Smooth muscle cell (in vitro differentiated cells): ENCODE results near the gene SLC49A4. TPM values are rescaled to one million over a fixed set of nuclear protein-coding genes. Genes with fewer than 3 reads are reported as not detected.

ENCODE experiments used
- DNase-seq: peaks from one replicate; lab custom pipeline; 2025; ENCODE audit not compliant: unreplicated experiment; lab: John Stamatoyannopoulos, UW
- H2AFZ ChIP-seq: fragments of 200-600 bp; sonication (generic); 2 replicates; pipeline ENCODE4 v1.6.0; 2016; ENCODE audit warnings: antibody characterized with exemption, low read depth, mild to moderate bottlenecking
- H3F3A ChIP-seq: fragments of 200-600 bp; sonication (generic); 2 replicates; pipeline ENCODE4 v1.6.0; 2017; ENCODE audit warnings: antibody characterized with exemption, low read depth
- H3K27ac ChIP-seq: fragments of 200-600 bp; sonication (generic); 2 replicates; pipeline ENCODE4 v1.5.1; 2016; ENCODE audit warnings: low read depth, mild to moderate bottlenecking
- H3K27me3 ChIP-seq: fragments of 200-600 bp; sonication (generic); 2 replicates; pipeline ENCODE4 v1.6.1; 2016; ENCODE audit warnings: low read depth, mild to moderate bottlenecking
- H3K36me3 ChIP-seq: fragments of 200-600 bp; sonication (generic); 2 replicates; pipeline ENCODE4 v1.5.1; 2016; ENCODE audit warnings: low read depth
- H3K4me1 ChIP-seq: fragments of 200-600 bp; sonication (generic); 2 replicates; pipeline ENCODE4 v1.5.1; 2016; ENCODE audit warnings: low read depth
- H3K4me2 ChIP-seq: fragments of 200-600 bp; sonication (generic); 2 replicates; pipeline ENCODE4 v1.6.0; 2016; ENCODE audit warnings: mild to moderate bottlenecking
- H3K4me3 ChIP-seq: fragments of 200-600 bp; sonication (generic); 2 replicates; pipeline ENCODE4 v1.5.1; 2016; ENCODE audit warnings: mild to moderate bottlenecking
- H3K79me2 ChIP-seq: fragments of 200-600 bp; sonication (generic); 2 replicates; pipeline ENCODE4 v1.6.0; 2016; ENCODE audit warnings: low read depth, mild to moderate bottlenecking
- H3K9ac ChIP-seq: fragments of 200-600 bp; sonication (generic); 2 replicates; pipeline ENCODE4 v1.6.0; 2016; ENCODE audit warnings: low read depth
- H3K9me3 ChIP-seq: fragments of 200-600 bp; sonication (generic); replicated peaks from 2 replicates; pipeline ENCODE4 v1.5.1; 2016; ENCODE audit warnings: low read depth
- H4K20me1 ChIP-seq: fragments of 200-600 bp; sonication (generic); 2 replicates; pipeline ENCODE4 v1.6.0; 2016; ENCODE audit warnings: low read depth
- WGBS: methylation state at CpG from one replicate; pipeline ENCODE4 v1.1.7; 2016; ENCODE audit warnings: low lambda C conversion rate; 5-methylcytosine and 5-hydroxymethylcytosine counted together
- polyA plus RNA-seq: library from polyadenylated mRNA; unstranded; fragments of >200 nt; fragmentation: Nextera tagmentation; extraction: Ambion mirVana; gene quantifications from 2 replicates; pipeline ENCODE4 v1.2.1, GENCODE V29; 2016
- total RNA-seq: library from RNA; depleted of rRNA; stranded (reverse); fragments of >200 nt; gene quantifications from 2 replicates; pipeline ENCODE4 v1.2.3, GENCODE V29; 2014
- TF ChIP-seq, protein P1 (sequence below): fragments of 200-600 bp; sonication (generic); IDR thresholded peaks from 2 replicates; pipeline ENCODE4 v1.5.1; 2017; ENCODE audit warnings: borderline replicate concordance, mild to moderate bottlenecking, antibody characterized with exemption; ENCODE audit not compliant: insufficient read depth, poor library complexity, severe bottlenecking

Gene SLC49A4
- total and polyA plus RNA-seq, 2 experiments from 2014 or later: 7.8 to 19.5 TPM

DNA sequence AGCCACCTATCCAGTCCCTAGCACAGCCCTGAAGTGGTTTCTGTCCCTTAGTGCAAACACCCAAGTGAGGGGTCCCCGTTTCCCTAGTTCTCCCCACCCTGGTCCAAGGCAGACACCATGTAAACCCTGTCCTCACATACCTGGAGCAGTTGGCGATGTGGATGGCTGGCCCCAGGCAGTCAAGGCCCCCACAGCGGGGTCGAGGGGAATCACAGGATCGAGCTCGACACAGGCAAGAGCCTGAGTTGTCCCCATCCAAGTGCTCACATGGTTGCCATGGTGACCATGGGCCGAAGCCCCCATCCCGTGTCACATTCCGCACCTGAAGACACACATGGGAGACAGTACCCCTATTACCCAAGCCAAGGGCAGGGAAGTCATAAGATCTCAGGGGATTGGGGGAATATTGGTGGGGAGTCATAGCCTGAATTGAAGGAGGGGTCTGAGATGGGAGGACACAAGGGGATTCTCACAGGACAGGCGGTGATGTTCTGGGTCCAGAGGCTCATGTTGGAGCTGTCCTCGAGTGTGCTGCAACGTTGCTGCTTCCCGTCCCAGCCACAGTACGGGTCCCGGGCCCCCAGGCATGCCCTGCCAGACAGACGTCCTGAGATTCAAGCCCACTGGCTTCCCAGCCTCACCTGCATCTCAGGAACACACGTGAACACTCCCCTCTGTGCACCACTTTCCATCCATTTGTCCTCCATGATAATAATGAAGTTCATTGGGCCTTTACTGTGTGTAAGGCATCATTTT is 120.6 kb downstream of the SLC49A4 start:
- Histone ChIP-seq H3K27me3 (peaks cover 1% of the 10 kb centered on the region), H3K9ac (no peak overlapping the region), H3K36me3 (no peaks in the 10 kb centered on the region), H4K20me1 (no peaks in the 10 kb centered on the region), H3K4me3 (no peak overlapping the region), H2AFZ (no peak overlapping the region), H3K4me2 (no peak overlapping the region), H3K79me2 (no peaks in the 10 kb centered on the region), H3K4me1 (no peaks in the 10 kb centered on the region), H3K27ac (no peak overlapping the region), H3F3A (no peaks in the 10 kb centered on the region), H3K9me3 (no peaks in the 10 kb centered on the region)
- 92% methylated on average over 17 of the region's 17 CpGs for WGBS
- TF ChIP-seq, protein P1, sequence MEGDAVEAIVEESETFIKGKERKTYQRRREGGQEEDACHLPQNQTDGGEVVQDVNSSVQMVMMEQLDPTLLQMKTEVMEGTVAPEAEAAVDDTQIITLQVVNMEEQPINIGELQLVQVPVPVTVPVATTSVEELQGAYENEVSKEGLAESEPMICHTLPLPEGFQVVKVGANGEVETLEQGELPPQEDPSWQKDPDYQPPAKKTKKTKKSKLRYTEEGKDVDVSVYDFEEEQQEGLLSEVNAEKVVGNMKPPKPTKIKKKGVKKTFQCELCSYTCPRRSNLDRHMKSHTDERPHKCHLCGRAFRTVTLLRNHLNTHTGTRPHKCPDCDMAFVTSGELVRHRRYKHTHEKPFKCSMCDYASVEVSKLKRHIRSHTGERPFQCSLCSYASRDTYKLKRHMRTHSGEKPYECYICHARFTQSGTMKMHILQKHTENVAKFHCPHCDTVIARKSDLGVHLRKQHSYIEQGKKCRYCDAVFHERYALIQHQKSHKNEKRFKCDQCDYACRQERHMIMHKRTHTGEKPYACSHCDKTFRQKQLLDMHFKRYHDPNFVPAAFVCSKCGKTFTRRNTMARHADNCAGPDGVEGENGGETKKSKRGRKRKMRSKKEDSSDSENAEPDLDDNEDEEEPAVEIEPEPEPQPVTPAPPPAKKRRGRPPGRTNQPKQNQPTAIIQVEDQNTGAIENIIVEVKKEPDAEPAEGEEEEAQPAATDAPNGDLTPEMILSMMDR: no peak
- no peak for DNase-seq

DNA sequence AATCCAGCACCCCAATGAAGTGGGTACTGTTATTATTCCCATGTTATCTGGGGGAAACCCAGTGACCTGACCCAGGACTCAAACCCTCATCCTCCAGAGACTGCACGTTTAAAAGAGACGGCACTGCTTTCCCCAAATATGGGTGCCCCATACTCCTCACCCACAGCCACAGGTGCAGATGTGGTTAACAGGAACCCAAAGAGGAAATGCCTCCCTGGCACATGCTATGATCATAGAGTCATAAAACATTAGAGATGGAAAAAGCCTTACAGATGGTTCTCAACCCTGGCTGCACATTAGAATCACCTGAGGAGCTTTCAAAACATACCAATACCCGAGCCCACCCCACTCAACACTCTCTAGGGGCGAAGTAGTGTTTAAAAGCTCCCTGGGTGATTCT is 121.2 kb downstream of the SLC49A4 start:
- no peak overlapping the region for H2AFZ ChIP-seq
- no peak overlapping the region for H3K27ac ChIP-seq
- H3K9me3 ChIP-seq: no peaks in the 10 kb centered on the region
- no peaks in the 10 kb centered on the region for H3K79me2 ChIP-seq
- H3K4me3 ChIP-seq: no peak overlapping the region
- DNase-seq: no peak
- H3K4me1 ChIP-seq: no peaks in the 10 kb centered on the region
- H4K20me1 ChIP-seq: no peaks in the 10 kb centered on the region
- no peak overlapping the region for H3K4me2 ChIP-seq
- 89% methylated on average over 4 of the region's 4 CpGs for WGBS
- H3F3A ChIP-seq: no peaks in the 10 kb centered on the region
- H3K27me3 ChIP-seq: peaks cover 8% of the 10 kb centered on the region
- TF ChIP-seq, protein P1: no peak
- no peaks in the 10 kb centered on the region for H3K36me3 ChIP-seq
- no peak overlapping the region for H3K9ac ChIP-seq

DNA sequence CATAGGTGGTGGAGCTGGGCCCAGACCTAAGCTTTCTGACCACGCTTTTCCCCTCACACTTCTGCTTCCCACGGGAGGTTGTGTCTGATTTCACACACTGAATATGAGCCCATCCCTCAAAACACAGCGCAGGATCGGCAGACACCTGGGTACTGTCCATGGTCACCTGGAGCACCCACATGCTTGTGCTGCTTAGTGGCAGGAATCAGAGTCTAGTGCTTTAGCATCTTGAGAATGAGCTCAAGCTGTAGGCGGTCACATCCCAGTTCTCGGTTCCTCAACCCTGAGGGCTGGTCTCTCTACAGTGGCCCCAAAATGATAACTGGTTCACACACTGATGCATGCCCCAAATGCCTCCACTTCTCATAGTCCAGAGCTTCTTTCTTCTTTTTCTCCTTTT is 121.7 kb downstream of the SLC49A4 start:
- H3K9ac ChIP-seq: no peak overlapping the region
- no peak overlapping the region for H3K27ac ChIP-seq
- 90% methylated on average over 6 of the region's 6 CpGs for WGBS
- no peak for DNase-seq
- no peaks in the 10 kb centered on the region for H3K9me3 ChIP-seq
- no peak overlapping the region for H2AFZ ChIP-seq
- no peak overlapping the region for H3K4me3 ChIP-seq
- H3K27me3 ChIP-seq: peaks cover 12% of the 10 kb centered on the region
- no peaks in the 10 kb centered on the region for H4K20me1 ChIP-seq
- H3K4me1 ChIP-seq: peaks cover under 1% of the 10 kb centered on the region
- no peaks in the 10 kb centered on the region for H3F3A ChIP-seq
- H3K4me2 ChIP-seq: no peak overlapping the region
- H3K36me3 ChIP-seq: no peaks in the 10 kb centered on the region
- no peaks in the 10 kb centered on the region for H3K79me2 ChIP-seq
- TF ChIP-seq, protein P1: no peak

DNA sequence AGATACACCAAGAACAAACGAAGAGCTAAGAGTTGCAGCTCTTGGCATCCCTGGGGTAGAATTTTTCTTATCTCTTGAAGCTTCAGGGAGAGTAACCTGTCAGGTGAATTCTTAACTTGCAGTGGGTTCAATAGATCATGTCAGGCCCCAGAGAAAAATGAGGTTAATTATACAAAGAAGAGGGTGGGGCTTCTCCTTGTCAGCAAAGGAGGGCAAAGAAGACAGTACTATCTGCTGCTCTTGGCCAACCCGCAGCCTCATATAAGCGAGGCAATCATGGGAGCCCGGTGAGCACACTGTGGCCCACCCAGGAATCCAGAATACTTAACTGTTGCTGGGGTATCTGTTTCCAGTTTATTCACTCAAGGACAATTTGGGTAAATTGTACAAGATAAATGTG is 122.5 kb downstream of the SLC49A4 start:
- H3K9me3 ChIP-seq: no peaks in the 10 kb centered on the region
- H4K20me1 ChIP-seq: no peaks in the 10 kb centered on the region
- H3K4me3 ChIP-seq: no peak overlapping the region
- no peak overlapping the region for H2AFZ ChIP-seq
- WGBS: 85% methylated on average over 4 of the region's 4 CpGs
- no peaks in the 10 kb centered on the region for H3K79me2 ChIP-seq
- no peak overlapping the region for H3K4me2 ChIP-seq
- H3K36me3 ChIP-seq: no peaks in the 10 kb centered on the region
- no peaks in the 10 kb centered on the region for H3F3A ChIP-seq
- H3K27ac ChIP-seq: no peak overlapping the region
- no peak overlapping the region for H3K9ac ChIP-seq
- H3K27me3 ChIP-seq: peaks cover 21% of the 10 kb centered on the region
- TF ChIP-seq, protein P1: no peak
- peaks cover 8% of the 10 kb centered on the region for H3K4me1 ChIP-seq
- no peak for DNase-seq
